HepG2 (cell line): Measurements from ENCODE around the gene HLCS. TPM values are rescaled to one million over a fixed set of nuclear protein-coding genes. Genes with fewer than 3 reads are reported as not detected.

Experiments
- ARID5B ChIP-seq: IDR thresholded peaks from 2 replicates; pipeline ENCODE4 v1.4.0; 2020; ENCODE audit warnings: mild to moderate bottlenecking, missing genetic modification reagents
- ATF4 ChIP-seq, 2 experiments: fragments of 450-650 bp in 1 of 2; sonication (generic) in 1 of 2; formaldehyde crosslinking; IDR thresholded peaks; 2 replicates each; pipeline versions ENCODE4 v1.5.0 to v1.8.0; 2020 to 2022; ENCODE audit warnings: mild to moderate bottlenecking in 1 of 2, missing genetic modification reagents in 1 of 2
- DPF2 ChIP-seq: sonication (generic); formaldehyde crosslinking; IDR thresholded peaks from 2 replicates; pipeline ENCODE4 v1.4.0; 2020; ENCODE audit warnings: mild to moderate bottlenecking, low read depth, missing genetic modification reagents, borderline replicate concordance
- E2F5 ChIP-seq: sonication (generic); formaldehyde crosslinking; conservative IDR thresholded peaks from 2 replicates; pipeline ENCODE4 v1.4.0; 2020; ENCODE audit warnings: missing genetic modification reagents
- EEA1 ChIP-seq: sonication (generic); formaldehyde crosslinking; IDR thresholded peaks from 2 replicates; pipeline ENCODE4 v1.5.1; 2020; ENCODE audit warnings: mild to moderate bottlenecking, missing genetic modification reagents, borderline replicate concordance
- FOSL1 ChIP-seq: sonication (generic); formaldehyde crosslinking; IDR thresholded peaks from 2 replicates; pipeline ENCODE4 v1.9.0; 2021; ENCODE audit warnings: missing genetic modification reagents, borderline replicate concordance
- FOXP1 ChIP-seq, 2 experiments: fragments of 450-650 bp in 1 of 2; IDR thresholded peaks; 2 replicates each; pipeline ENCODE4 v1.6.1; 2017 to 2018; ENCODE audit warnings: antibody characterized with exemption in 1 of 2
- FOXP4 ChIP-seq: sonication (generic); formaldehyde crosslinking; IDR thresholded peaks from 2 replicates; pipeline ENCODE4 v1.4.0; 2020; ENCODE audit warnings: missing genetic modification reagents
- IKZF5 ChIP-seq: IDR thresholded peaks from 2 replicates; pipeline ENCODE4 v1.6.1; 2018; ENCODE audit warnings: missing genetic modification reagents, mild to moderate bottlenecking, missing compliant biosample characterization
- MTERF4 ChIP-seq: sonication (generic); formaldehyde crosslinking; IDR thresholded peaks from 2 replicates; pipeline ENCODE4 v1.8.0; 2023; ENCODE audit warnings: mild to moderate bottlenecking, missing genetic modification reagents
- MYC ChIP-seq: sonication (generic); formaldehyde crosslinking; IDR thresholded peaks from 2 replicates; pipeline ENCODE4 v1.9.0; 2021; ENCODE audit warnings: missing genetic modification reagents, borderline replicate concordance
- NCOA2 ChIP-seq: sonication (generic); formaldehyde crosslinking; IDR thresholded peaks from 2 replicates; pipeline ENCODE4 v1.8.0; 2022; ENCODE audit warnings: inconsistent platforms
- ZBTB8A ChIP-seq: sonication (generic); formaldehyde crosslinking; IDR thresholded peaks from 2 replicates; pipeline ENCODE4 v1.4.0; 2020; ENCODE audit warnings: mild to moderate bottlenecking, low read depth, missing genetic modification reagents, borderline replicate concordance
- ZNF354B ChIP-seq: sonication (generic); formaldehyde crosslinking; IDR thresholded peaks from 2 replicates; pipeline ENCODE4 v1.8.0; 2022; ENCODE audit warnings: mild to moderate bottlenecking, missing genetic modification reagents
- ZSCAN9 ChIP-seq: IDR thresholded peaks from 2 replicates; pipeline ENCODE4 v1.6.1; 2016; ENCODE audit warnings: borderline replicate concordance
- polyA plus RNA-seq, 8 experiments: library from polyadenylated mRNA; depleted of rRNA in 3 of 8; stranded (reverse) in 7 of 8; unstranded in 1 of 8; fragments of >200 nt; fragmentation: Illumina TruSeq in 4 of 8; extraction: Trizol in 4 of 8; gene quantifications; 2 replicates each; pipeline versions ENCODE4 v1.2.1 to v1.2.3, GENCODE V29; 2011 to 2016; ENCODE audit warnings: low read depth in 4 of 8, missing spikeins in 1 of 8, mixed read lengths in 1 of 8; ENCODE audit not compliant: insufficient read depth in 1 of 8
- total RNA-seq, 5 experiments: library from RNA; depleted of rRNA; stranded (reverse); fragments of >200 nt; fragmentation: Illumina TruSeq; extraction: Trizol; gene quantifications; 2 replicates each; pipeline ENCODE4 v1.2.3, GENCODE V29; 2016; ENCODE audit warnings: low read depth in 1 of 5

The HLCS gene
- total and polyA plus RNA-seq, 2 of the 13 experiments (the other 11 are each of a cell fraction or from before 2014, with no cell fraction given), result 7.9 to 12.3 TPM

- TF ChIP-seq MTERF4 (CRISPR knock-in tag) (0 out of 2 replicates have a peak, but pooled peaks have one; percentile 38), ZBTB8A (CRISPR knock-in tag) (no peak), IKZF5 (CRISPR knock-in tag) (0 out of 2 replicates have a peak, but pooled peaks have one; percentile 33), EEA1 (CRISPR knock-in tag) (no peak), MYC (CRISPR knock-in tag) (peak; percentile 31; the same call in 1 of the 2 replicates), DPF2 (peak; percentile 77; the same call in 1 of the 2 replicates), ZSCAN9 (CRISPR knock-in tag) (0 out of 2 replicates have a peak, but pooled peaks have one; percentile 36), FOSL1 (peak; percentile 35; the same call in 1 of the 2 replicates), FOXP1 (IDR thresholded peaks at IDR 0.05) (no peak), FOXP1 (CRISPR knock-in tag; IDR thresholded peaks at IDR 0.05) (peak; percentile 92), NCOA2 (CRISPR knock-in tag) (peak; percentile 78), E2F5 (CRISPR knock-in tag) (no peak), ZNF354B (CRISPR knock-in tag) (no peak), ARID5B (CRISPR knock-in tag) (peak; percentile 88), ATF4 (CRISPR knock-in tag; IDR thresholded peaks at IDR 0.05) (peak in 1 of 2 experiments; percentile 51; a peak in 1 of 4 replicates), FOXP4 (peak; percentile 88)
These were observed 108.0 kb downstream of the HLCS start (continued) for GRCh38 chr21:36858320-36858957.
